GM21423 (cell line): ENCODE data around the gene TEX22.

Experiments used
- ATAC-seq: cut with Tn5 transposase; IDR thresholded peaks from one replicate; pipeline ENCODE4 v1.9.1; 2021; ENCODE audit warnings: mild to moderate bottlenecking, moderate library complexity; ENCODE audit not compliant: unreplicated experiment

TEX22 gene

DNA sequence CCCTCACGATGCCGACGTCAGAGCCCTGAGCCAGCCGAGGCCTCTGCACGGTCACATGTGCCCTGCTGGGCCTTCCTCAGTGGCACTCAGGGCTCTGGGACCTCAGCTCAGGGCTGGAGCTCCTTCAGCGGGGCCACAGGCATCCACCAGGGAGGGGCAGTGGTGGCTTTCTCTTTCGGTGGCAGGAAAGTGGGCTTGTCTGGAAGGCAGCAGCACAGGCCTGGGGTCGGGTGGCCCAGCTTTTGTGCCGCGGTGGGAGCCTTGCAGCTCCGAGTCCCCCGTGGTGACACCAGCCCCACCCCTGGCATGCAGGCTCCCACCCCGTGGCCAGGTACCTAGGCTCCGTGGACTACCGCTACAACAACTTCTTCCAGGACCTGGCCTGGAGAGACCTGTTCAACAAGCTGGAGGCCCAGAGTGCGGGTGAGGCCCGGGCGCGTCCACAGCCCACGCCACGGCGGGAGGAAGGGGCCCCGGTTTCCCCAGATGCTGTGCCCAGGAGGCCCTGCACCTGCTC is 14.2 kb upstream of the TEX22 start:
- no peak for ATAC-seq

DNA sequence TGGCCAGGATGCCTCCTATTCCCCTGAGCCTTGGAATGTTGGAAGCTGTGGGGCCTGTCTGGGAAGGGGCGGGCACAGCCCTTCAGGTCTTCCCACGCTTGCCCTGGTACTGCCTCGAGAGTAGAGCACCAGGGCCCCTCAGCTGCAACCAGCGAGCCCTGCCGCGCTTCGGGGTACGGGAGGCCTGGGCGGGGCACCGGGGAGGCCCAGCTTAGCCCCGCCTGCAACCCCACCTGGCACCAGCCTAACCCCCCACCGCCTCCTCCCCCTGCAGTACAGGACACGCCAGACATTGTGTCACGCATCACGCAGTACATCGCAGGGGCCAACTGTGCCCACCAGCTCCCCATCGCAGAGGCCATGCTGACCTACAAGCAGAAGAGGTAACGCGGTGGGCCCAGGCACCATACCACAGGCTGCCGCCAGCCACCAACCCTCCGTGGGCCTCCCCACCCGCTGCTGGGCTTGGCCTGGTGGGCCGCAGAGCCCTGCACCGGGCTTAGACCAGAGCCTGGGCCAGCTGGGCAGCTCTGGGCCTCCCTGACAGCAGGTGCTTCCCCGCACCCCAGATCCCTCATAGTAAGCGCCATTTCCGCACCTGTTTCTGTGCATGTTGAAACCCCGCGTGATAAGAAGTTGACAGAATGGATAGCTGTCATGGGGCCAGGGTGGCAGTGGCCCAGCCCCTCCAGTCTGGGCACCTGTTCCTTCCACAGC is 13.6 kb upstream of the TEX22 start:
- ATAC-seq, result no peak

DNA sequence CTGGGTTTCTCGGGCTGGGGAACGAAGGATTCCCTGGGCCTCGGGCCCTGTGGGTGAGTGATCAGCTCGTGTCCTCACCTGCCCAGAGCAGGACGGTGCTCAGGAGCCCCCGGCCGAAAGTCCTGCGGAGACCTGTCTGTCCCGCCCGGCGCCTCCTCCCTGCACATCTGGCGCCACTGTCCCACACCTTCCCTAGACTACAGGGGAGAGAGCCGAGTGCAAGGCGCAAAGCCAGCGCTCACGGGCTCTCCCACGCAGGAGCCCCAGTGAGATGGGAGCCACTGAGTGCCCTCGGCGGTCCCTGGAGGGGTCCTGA is 13.1 kb upstream of the TEX22 start:
- ATAC-seq, result no peak

DNA sequence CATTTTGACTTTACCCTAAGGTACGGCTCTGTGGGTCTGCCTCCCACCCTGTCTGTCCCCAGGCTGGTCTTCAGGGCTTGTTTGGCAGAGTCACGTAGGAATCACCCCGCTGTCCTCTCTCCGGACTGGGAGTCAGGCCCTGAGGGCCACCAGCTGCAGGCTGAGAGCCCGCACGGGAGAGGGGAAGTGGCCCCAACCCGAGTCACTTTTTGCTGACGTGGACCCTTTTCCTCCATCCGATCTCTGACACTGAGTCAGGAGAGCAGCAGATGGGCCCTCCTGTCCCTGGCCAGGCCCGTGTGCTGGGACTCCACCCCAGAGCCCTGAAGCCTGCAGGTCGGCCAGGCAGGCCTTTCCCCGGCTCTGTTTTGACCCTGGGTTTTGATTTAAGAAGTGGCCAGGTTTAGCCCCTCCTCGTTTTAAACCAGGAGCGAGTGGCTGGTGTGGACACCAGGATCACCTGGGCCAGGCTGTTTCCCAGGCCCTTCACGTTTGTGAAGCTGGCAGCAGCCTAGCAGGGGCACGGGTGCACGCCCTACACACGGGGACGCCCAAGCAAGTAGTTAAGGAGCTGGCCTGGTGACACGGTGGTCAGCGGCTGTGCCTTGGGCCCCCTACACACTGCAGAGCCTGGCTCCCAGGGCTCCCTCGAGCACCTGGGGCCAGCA is 12.5 kb upstream of the TEX22 start:
- ATAC-seq, result no peak

DNA sequence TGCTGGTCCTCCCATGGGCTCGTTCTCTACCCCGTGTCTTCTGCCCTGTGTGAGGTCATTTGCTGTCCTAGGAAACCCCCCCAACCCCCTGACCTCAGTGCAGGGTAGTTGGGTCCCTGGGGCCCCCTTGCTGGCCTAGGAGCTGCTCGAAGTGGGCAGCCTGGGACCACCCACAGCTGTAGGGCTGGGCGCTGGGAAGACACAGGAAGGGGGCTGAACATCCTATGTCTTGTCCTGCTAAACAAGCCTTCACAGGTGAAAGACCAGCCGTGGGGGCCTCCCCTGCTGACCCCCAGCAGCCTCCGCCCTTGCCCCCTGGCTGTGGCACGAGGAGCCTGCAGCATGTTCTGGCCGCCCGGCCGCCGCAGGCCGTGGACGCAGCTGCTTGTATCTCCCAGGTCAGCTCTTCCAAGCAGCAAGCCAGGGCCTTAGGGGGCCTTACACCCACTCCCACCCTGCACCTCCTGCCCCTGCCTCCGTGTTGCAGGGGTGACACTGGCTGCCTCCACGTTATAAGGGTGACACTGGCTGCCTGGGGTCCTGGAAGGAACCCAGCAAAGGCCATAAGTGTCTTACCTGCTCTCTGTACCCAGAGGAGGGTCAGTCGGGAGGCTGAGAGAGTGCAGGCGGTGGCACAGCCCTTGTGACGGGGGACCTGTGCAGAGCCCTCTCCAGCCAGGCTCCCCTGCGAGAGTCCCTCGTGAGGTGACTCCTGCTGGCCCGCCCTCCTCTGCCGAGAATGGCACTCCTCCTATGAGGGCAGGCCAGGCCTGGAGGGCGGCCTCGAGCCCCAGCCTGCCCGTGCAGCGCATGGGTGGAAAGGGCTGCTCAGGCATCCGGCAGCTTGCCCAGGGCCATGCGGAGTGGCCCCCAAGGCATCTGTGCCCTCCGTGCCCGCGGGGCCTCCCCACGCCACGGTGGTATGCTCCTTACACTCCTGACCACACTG is 11.5 kb upstream of the TEX22 start:
- no peak for ATAC-seq

DNA sequence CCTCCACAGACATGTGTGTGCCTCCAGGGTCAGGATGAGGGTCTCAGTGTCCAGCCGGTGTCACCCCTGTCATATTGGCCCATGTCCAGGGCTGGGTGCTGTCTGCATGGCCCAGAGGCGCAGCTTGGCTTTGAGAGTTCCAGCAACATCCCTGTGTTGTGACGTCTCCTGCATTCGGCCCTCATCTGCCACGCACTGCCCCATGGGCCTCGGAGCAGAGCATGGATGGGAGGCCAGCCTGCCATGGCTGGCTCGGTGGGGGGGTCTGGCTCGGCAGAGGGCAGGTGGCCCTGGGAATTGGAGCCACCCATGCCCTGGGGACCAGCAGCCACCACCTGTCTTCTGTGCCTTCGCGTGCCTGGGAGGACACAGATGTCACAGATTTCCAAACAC is 10.8 kb upstream of the TEX22 start:
- no peak for ATAC-seq

DNA sequence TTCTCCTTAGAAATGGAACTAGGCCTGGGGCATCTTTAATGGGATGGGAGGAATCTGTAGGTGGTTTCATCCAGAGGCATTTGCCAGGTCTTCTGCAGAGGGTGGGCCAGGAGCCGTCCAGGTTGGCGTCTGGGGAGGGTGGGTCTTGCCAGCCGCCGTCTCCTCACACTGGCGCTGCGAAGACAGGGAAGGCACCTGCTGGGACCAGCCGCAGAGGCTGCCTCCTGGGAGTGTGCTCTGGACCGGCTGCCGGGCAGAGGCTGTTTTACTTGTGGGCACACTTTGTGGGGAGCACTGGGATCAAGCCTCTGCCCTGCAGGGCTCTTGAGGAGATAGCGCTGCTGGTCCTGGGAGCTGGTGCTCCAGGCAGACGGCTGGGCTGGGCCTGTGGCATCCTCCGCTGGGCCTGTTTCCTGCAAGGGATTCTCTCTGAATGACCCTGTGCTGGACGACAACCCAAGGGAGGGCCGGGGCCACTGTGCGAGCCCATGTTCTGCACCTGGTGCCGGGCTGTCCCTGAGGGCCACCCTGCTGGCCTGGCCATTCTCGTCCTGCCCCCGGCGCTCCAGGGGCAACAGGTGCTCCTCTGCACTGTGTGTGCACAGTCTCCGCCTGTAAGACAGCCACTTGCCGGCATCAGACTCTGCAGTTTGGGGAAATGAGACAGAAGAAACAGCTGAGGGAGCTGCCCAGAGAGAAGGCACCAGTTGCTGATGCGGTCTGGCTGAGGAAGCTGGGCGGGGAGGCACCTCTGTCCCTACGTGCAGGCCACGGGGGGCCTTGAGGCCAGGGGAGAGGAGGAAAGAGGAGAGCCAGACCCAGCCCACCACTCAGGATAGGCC is 10.0 kb upstream of the TEX22 start:
- ATAC-seq, result no peak

DNA sequence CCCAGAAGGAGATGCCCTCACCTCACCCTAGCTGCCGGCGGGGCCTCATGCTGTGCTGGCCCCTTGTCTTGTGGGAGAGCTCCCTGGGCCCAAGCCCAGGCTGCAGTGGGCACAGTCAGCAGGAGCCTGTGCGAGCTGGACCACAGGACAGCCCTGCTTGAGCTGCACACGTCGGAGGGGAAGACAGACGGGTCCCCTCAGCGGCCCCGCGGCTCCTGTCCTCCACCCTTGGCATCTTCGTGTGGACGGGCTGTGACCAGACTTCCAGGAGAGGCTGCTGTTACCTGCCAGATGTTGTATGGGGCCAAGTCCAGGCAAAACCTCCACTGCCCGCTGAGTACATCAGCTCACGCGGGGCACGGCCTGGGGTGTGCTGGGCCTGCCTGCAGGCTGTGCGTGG is 9.4 kb upstream of the TEX22 start:
- ATAC-seq, result no peak

DNA sequence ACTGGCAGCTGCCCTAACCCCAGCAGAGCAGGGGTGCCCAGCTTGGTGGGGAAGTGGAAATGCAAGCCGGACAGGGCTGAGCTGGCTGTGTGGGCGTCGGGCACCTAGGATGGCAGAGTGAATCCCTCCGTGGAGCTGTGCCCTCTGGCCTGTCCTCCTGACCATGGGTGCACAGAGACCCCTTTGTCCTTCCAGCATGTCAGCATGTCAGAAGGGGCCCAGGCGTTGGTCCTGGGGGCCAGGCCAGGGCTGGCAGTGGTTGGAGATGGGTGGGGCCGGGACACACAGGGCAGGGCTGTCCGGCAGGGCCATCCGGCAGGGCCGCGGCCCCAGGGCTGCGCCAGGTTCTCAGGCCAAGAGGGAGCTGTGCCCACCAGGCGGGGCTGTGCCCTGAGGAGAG is 8.8 kb upstream of the TEX22 start:
- no peak for ATAC-seq

DNA sequence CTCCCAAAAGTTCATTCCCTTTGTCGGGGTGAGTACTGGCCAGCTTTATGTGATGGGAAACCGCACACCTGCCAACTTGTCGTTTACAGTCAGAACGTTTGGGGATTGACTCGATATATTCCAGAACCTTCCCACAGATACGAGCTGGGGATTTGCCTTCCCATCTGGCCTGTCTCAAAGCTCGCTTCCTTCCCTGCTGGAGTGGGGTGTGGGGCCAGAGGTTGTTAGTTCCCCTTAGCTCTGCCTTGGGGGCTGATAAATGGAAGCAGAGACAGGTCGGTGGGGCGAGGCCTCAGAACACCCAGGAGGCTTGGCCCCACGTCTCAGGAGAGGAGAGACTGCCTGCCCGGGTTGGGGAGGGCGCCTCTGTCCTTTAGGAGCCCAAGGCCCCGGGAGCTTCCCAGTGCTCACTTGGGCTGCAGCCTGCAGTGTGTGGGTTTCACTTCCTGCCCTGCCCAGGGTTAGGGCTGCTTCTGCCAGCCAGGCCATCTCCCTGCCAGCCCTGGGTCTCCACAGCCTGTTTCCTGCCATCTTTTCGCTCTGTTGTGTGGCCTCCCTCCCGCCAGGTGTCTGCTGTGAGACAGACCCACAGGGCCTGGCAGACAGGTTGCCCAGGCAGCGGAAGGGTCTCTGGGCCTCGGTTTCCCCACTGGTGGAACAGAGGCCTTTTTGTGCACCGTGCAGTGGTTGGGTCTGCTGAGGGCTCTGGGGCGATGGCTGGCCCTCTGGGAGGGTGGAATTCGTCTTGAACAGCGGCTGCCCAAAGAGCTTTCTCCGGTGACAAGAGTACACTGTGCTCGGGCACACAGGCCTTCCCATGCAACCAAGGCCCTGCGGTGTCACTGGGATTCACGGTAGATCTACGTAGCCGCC is 8.1 kb upstream of the TEX22 start:
- no peak for ATAC-seq

DNA sequence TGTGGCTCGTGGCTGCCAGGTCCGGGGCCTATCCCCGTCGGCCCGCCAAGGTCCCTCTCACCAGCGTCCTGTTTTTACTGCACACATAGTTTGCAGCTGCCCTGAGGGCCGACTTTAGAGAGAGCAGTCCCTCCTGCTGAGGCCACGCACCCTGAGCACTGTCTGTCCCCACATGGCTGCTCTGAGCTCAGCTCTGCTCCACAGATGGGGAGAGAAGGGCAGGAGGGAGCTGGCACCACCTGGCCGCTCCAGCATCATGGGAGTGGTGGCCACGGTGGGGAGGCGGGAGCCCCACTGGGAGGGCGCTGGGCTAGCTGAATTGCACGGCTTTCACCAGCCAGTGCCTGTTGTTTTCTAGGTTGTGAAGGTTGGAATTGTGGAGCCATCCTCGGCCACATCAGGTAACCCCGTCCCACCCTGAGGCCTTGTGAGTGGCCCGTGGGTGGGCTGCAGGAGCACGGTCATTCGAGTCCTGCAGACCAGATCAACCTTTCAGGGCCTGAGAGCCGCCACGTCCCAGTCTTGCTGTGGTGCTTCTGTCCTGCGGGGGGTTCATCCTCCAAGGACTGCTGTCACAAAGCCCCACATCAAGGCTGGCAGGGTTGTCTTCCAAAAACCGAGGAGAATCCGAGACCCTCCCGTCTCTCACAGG is 7.4 kb upstream of the TEX22 start:
- ATAC-seq, result no peak

DNA sequence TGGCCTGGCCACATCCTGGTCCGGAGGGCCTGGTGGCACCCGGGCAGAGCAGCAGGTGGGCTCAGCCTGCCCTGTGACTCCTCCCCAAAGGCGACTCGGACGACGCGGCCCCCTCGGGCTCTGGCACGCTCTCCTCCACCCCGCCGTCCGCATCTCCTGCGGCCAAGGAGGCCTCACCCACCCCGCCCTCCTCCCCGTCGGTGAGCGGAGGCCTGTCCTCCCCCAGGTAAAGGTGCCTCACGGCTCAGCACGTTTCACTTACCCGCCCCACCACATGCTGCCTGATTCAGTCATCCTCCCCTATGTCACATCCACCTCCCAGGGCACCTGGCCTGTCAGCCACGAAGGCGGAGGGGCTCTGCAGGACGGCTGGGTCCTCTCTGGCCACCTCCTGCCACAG is 6.8 kb upstream of the TEX22 start:
- ATAC-seq, result no peak

DNA sequence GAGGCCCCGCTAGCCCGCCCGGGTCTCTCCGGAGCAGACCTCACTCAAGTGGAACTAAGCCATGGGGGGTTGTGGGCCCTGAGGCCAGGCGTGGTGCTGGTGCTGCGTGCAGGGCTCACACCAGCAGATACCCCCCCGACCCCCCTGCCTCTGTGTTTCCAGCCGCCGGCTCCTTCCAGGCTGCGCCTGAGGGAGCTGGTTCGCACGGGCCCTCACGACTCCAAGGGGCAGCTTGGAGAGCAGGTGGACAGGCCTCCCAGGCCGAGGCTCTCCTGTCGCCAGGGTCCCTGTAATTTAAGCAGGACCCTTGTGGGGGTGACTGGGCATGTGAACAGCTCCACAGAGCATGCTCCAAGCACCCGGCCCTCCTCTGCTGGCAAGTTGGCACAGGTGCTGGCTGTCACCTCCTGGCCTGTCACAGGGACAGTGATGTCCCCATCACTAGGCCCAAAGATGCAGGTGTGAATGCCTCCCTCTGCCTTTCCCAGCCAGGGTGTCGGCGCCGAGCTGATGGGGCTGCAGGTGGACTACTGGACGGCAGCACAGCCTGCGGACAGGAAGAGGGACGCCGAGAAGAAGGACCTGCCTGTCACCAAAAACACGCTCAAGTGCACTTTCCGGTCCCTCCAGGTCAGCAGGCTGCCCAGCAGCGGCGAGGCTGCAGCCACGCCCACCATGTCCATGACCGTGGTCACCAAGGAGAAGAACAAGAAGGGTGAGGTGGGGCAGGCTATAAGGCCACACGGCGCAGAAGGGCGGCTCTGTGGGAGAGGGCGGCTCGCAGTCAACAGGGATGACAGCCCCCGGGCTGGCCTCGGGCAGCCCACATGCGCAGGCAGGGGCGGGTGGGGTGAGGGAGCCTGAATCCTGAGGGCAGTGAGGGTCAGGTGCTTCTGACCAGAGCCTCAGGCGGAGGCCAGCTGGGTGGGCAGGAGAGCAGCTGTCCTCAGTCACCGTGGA is 5.9 kb upstream of the TEX22 start:
- ATAC-seq, result no peak

DNA sequence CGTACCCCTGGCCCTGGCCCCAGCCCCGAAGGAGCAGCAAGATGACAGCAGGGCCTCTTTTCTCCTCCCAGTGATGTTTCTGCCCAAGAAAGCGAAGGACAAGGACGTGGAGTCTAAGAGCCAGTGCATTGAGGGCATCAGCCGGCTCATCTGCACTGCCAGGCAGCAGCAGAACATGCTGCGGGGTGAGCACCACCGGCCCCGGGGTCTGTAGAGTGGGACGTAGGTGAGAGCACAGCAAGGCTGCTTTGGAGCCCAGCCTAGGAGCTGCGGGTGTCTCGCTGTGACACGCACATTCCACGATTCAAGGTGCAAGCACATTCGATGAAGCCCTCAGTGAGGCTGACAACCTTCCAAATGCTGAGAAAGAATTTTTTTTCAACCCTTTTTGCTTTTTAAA is 5.2 kb upstream of the TEX22 start:
- no peak for ATAC-seq

DNA sequence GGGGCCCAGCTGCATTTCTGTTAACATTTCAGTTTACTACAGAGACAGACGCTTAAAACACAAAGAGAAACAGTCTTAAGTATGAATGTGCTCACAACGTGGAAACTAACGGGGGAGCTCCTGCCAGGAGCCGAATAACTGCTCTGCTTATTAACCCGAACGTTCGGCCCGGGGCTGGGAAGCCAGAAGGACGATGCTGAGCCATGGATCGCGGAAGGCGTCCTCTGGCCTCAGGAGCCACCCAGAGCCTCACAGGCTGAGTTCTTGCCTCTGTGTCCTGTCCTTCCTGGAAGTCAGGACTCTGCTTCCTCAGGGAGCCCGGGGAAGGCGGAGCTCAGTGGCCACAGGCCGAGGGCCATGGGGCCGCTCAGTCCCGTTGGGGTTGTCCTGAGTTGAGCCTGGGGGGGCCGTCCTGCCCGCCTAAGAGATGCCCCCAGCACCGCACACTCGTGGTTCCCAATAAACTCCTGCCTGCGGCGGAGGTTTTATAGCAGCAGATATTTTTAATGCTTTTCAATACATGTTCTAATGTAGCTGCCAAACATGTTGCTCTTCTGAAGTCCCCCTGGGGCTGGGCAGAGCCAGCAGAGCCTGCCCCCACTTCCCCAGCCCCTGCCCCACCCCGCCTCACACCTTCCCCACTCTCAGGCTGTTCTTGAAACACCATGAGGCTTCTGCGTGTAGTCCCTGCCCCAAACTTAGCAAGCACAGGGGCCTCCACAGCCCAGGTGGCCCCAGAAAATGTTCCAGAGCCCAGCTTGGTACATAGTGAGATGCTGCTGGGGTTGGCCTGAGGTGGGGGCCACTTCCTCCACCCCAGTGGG is 3.4 kb upstream of the TEX22 start:
- no peak for ATAC-seq

DNA sequence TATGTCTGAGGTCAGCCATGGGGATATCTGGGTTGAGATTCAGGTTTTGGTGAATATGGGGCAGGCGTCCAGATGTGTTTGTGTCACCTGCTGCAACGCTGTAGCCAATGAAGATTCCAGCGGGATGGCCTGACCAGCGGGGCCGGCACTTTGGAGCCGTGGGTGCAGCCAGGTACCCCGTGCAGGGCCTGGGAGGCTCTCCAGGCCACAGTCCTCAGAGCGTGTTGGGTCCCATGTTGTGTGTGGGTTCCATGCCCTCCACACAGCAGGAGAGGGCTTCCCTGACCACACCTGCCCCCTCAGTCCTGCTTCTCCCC is 2.8 kb upstream of the TEX22 start:
- ATAC-seq, result no peak

DNA sequence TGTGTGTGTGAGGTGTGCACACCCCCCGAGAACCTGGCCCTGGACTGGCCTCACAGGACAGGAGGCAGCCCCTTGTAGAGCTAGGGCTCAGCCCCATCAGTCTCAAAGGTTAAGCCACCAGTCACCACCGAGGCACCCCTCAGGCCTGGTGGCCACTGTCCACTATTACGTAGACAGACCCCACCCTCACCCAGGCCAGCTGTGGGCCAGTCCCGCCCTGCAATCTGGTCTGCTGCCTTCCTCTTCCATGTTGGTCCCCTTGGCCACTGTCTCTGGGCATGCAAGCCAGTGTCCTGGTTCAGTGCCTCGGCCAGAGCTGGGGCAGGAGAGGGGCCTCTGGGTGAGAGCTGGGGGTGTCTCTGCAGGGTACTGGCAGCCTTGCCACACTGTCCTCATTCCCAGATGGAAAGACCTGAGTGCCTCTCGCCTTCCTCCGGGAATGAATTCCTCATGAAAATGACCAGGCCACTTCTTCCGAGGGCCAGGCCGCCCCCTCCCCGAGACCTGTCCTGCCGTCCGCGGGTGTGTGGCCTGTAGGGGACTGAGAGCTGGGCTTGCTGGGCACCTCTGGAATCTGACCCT is 897 bp upstream of the TEX22 start:
- ATAC-seq, result no peak
